ENCODE measurements around the gene C2CD2.

C2CD2 gene

GRCh38 chr21:41929248-41929647 lies 24.6 kb downstream of the C2CD2 start:
- no peak for DNase-seq

- no peak for DNase-seq
Observed at GRCh38 chr21:41928621-41929220, 25.1 kb downstream of the C2CD2 start.

GRCh38 chr21:41927727-41928409 lies 25.9 kb downstream of the C2CD2 start:
- DNase-seq = peak; percentile 21

- no peak for DNase-seq
Observed at GRCh38 chr21:41926807-41927171, 27.0 kb downstream of the C2CD2 start.

- DNase-seq = peak; percentile 48
Observed at GRCh38 chr21:41926117-41926806, 27.6 kb downstream of the C2CD2 start.

GRCh38 chr21:41925767-41926116 lies 28.1 kb downstream of the C2CD2 start:
- DNase-seq = peak; percentile 15

- DNase-seq = no peak
Observed at GRCh38 chr21:41924368-41924754, 29.5 kb downstream of the C2CD2 start.

- DNase-seq = no peak
Observed at GRCh38 chr21:41923631-41924367, 30.0 kb downstream of the C2CD2 start.

GRCh38 chr21:41923186-41923585 lies 30.6 kb downstream of the C2CD2 start:
- no peak for DNase-seq

GRCh38 chr21:41921021-41921420 lies 32.8 kb downstream of the C2CD2 start:
- no peak for DNase-seq

- DNase-seq = no peak
Observed at GRCh38 chr21:41920476-41920875, 33.3 kb downstream of the C2CD2 start.

GRCh38 chr21:41919666-41920398 lies 34.0 kb downstream of the C2CD2 start:
- DNase-seq = no peak

GRCh38 chr21:41918561-41919358 lies 35.1 kb downstream of the C2CD2 start:
- DNase-seq = no peak

GRCh38 chr21:41917531-41917930 lies 36.3 kb downstream of the C2CD2 start:
- DNase-seq = no peak

GRCh38 chr21:41916888-41917433 lies 36.9 kb downstream of the C2CD2 start:
- DNase-seq = no peak

- no peak for DNase-seq
Observed at GRCh38 chr21:41914965-41915364, 38.9 kb downstream of the C2CD2 start.

GRCh38 chr21:41914358-41914757 lies 39.5 kb downstream of the C2CD2 start:
- DNase-seq = no peak

- DNase-seq = no peak
Observed at GRCh38 chr21:41913230-41913629, 40.6 kb downstream of the C2CD2 start.

GRCh38 chr21:41908829-41909228 lies 45.0 kb downstream of the C2CD2 start:
- DNase-seq = no peak

- DNase-seq = no peak
Observed at GRCh38 chr21:41907496-41908258, 46.1 kb downstream of the C2CD2 start.

- no peak for DNase-seq
Observed at GRCh38 chr21:41906770-41907169, 47.0 kb downstream of the C2CD2 start.
